ENCODE measurements around the gene LRRC4C. TPM values are rescaled to one million over a fixed set of nuclear protein-coding genes. Genes with fewer than 3 reads are reported as not detected.
A peak's percentile ranks its signal among the peaks of the same experiment; 100 is the strongest.

LRRC4C gene
- total and polyA plus RNA-seq, 4 experiments from 2014 or later, result not detected

DNA sequence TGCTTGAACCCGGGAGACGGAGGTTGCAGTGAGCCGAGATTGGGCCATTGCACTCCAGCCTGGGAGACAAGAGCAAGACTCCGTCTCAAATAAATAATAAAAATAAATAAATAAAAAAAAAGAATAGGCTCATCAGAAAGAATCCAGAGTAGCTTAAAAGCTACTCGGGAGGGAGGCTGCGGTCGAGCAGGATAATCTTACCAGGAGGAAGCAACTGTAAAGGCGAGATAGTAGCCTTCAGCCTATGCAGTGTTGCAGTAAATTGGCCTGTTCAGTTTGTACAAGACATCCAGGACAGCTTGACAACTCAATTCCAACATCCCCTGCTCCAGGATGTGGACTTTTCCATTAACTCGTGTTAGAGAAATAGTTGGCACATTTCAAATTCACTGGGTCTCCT lies 1164.7 kb downstream of the LRRC4C start:
- intact Hi-C loops (cut with micrococcal nuclease), result no loop called here
- H3K36me3 Mint-ChIP-seq, result no peaks in the 10 kb centered on the region
- H3K4me3 Mint-ChIP-seq, result no peak overlapping the region

GRCh38 chr11:40294349-40294735 lies 1165.1 kb downstream of the LRRC4C start:
- intact Hi-C loops (cut with micrococcal nuclease), result no loop called here
- ChIA-PET POLR2A (ENCODE audit: partially characterized antibody) (no interaction called here), CTCF (ENCODE audit: partially characterized antibody) (interaction anchor here (1.2 to 1.5 kb wide), 2 partner anchors 9 to 12 kb away, joined by 4 read pairs; no protein-coding TSS in a partner anchor)
- no peak overlapping the region for H3K4me3 ChIP-seq (ENCODE audit: low read length in 2 of 2)
- peaks cover 0 to 13% (median 5%) of the 10 kb centered on the region in 4 donors for H3K4me1 Mint-ChIP-seq
- H3K27ac ChIP-seq (ENCODE audit: low read depth, low read length), result no peak overlapping the region
- no peak overlapping the region for H3K27ac Mint-ChIP-seq
- no peaks in the 10 kb centered on the region for H3K27me3 ChIP-seq (ENCODE audit: insufficient read depth, low read length)
- no peak for DNase-seq
- H3K36me3 ChIP-seq (ENCODE audit: insufficient read depth, low read length), result no peaks in the 10 kb centered on the region
- H3K9me3 Mint-ChIP-seq, result peaks cover 0 to 14% (median 7%) of the 10 kb centered on the region in 8 donors
- peak overlapping the region in 3 of 8 donors; percentile 33 to 72 (median 64) for H3K4me3 Mint-ChIP-seq
- H3K27me3 Mint-ChIP-seq, result peaks cover 5 to 7% of the 10 kb centered on the region in 2 donors
- no peaks in the 10 kb centered on the region for H3K4me1 ChIP-seq (ENCODE audit: insufficient read depth, low read length)
- no peaks in the 10 kb centered on the region for H3K36me3 Mint-ChIP-seq
- no peaks in the 10 kb centered on the region for H3K9me3 ChIP-seq (ENCODE audit: control insufficient read depth in 1 of 2, low read length in 2 of 2)

More for the DNA sequence above, 1164.7 kb downstream of the LRRC4C start:
- H3K27me3 ChIP-seq (ENCODE audit: insufficient read depth, low read length), result no peaks in the 10 kb centered on the region
- no peaks in the 10 kb centered on the region for H3K36me3 ChIP-seq (ENCODE audit: insufficient read depth, low read length)
- Mint-ChIP-seq H3K27ac (no peak overlapping the region), H3K9me3 (peaks cover 0 to 14% (median 8%) of the 10 kb centered on the region in 8 donors), H3K27me3 (peaks cover 5 to 7% of the 10 kb centered on the region in 2 donors), H3K4me1 (peaks cover 0 to 13% (median 5%) of the 10 kb centered on the region in 4 donors)
- no peak overlapping the region for H3K27ac ChIP-seq (ENCODE audit: low read depth, low read length)
- no peaks in the 10 kb centered on the region for H3K4me1 ChIP-seq (ENCODE audit: insufficient read depth, low read length)
- no peak for DNase-seq
- H3K4me3 ChIP-seq (ENCODE audit: low read length in 2 of 2), result no peak overlapping the region
- POLR2A ChIA-PET (ENCODE audit: partially characterized antibody), result no interaction called here
- CTCF ChIA-PET (ENCODE audit: partially characterized antibody), result interaction anchor here (1.2 to 1.5 kb wide), 2 partner anchors 9 to 13 kb away, joined by 4 read pairs; no protein-coding TSS in a partner anchor
- no peaks in the 10 kb centered on the region for H3K9me3 ChIP-seq (ENCODE audit: control insufficient read depth in 1 of 2, low read length in 2 of 2)

DNA sequence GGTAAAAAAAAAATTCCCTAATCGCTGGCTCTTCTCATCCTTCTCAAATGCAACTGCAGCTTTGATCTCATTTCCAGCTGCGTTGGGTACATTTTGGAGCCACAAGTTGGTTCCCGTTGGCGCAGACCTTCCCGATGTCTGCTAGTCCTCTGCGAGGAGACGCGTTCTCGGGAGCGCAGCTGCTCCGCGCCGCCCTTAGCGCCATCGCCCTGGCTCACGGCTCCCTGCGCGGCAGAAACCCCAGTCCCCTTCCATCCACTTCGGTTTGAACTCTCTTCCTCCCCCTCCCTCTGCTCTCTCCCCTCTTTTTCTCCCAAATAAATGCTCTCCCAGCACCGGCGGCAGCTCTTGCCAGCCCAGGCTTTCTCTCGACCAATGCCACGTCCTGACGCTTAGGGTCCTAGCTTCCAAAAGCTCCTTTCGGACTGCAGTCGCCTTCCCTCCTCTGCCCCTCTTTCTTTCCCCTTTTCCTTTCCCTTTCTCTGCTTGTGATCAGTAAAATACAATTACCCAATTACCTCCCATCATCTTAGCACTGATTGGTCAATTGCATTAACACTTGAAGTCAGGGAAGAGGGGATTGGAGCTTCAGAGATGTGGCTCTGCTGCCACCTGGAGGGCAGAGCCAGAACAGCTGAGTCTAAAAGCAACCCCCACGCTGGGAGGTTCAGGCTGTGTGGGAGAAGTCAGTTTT lies 1165.7 kb downstream of the LRRC4C start:
- Mint-ChIP-seq H3K4me1 (peaks cover 0 to 13% (median 5%) of the 10 kb centered on the region in 4 donors), H3K27me3 (peaks cover 5 to 7% of the 10 kb centered on the region in 2 donors), H3K9me3 (peaks cover 0 to 14% (median 7%) of the 10 kb centered on the region in 8 donors), H3K4me3 (peak overlapping the region; percentile 27 to 77 (median 66)), H3K36me3 (no peaks in the 10 kb centered on the region), H3K27ac (no peak overlapping the region)
- peak in 2 of 5 donors; percentile 3 to 14 for DNase-seq
- Histone ChIP-seq H3K27ac (ENCODE audit: low read depth, low read length) (no peak overlapping the region), H3K27me3 (ENCODE audit: insufficient read depth, low read length) (no peaks in the 10 kb centered on the region), H3K4me3 (ENCODE audit: low read length in 2 of 2) (no peak overlapping the region), H3K9me3 (ENCODE audit: control insufficient read depth in 1 of 2, low read length in 2 of 2) (no peaks in the 10 kb centered on the region), H3K36me3 (ENCODE audit: insufficient read depth, low read length) (no peaks in the 10 kb centered on the region), H3K4me1 (ENCODE audit: insufficient read depth, low read length) (no peaks in the 10 kb centered on the region)
- intact Hi-C loops (cut with micrococcal nuclease), result no loop called here
- POLR2A ChIA-PET (ENCODE audit: partially characterized antibody), result no interaction called here
- CTCF ChIA-PET (ENCODE audit: partially characterized antibody), result interaction anchor here (1.2 to 1.5 kb wide), 2 partner anchors 10 to 12 kb away, joined by 4 read pairs; no protein-coding TSS in a partner anchor

GRCh38 chr11:40292721-40293508 lies 1166.5 kb downstream of the LRRC4C start:
- Mint-ChIP-seq H3K27ac (no peak overlapping the region), H3K4me1 (peaks cover 0 to 13% (median 5%) of the 10 kb centered on the region in 4 donors), H3K9me3 (peaks cover 0 to 14% (median 7%) of the 10 kb centered on the region in 8 donors), H3K4me3 (peak overlapping the region in 2 of 8 donors; percentile 69 to 72), H3K27me3 (peaks cover 5 to 7% of the 10 kb centered on the region in 2 donors), H3K36me3 (no peaks in the 10 kb centered on the region)
- DNase-seq, result peak in 1 of 5 donors; percentile 13
- POLR2A ChIA-PET (ENCODE audit: partially characterized antibody), result no interaction called here
- Histone ChIP-seq H3K27me3 (ENCODE audit: insufficient read depth, low read length) (no peaks in the 10 kb centered on the region), H3K36me3 (ENCODE audit: insufficient read depth, low read length) (no peaks in the 10 kb centered on the region), H3K4me1 (ENCODE audit: insufficient read depth, low read length) (no peaks in the 10 kb centered on the region), H3K4me3 (ENCODE audit: low read length in 2 of 2) (no peak overlapping the region), H3K27ac (ENCODE audit: low read depth, low read length) (no peak overlapping the region), H3K9me3 (ENCODE audit: control insufficient read depth in 1 of 2, low read length in 2 of 2) (no peaks in the 10 kb centered on the region)
- CTCF ChIA-PET (ENCODE audit: partially characterized antibody), result interaction anchor here (1.5 kb wide), 1 partner anchor 11 kb away, joined by 4 read pairs; no protein-coding TSS in a partner anchor
- intact Hi-C loops (cut with micrococcal nuclease), result no loop called here

GRCh38 chr11:40291741-40292140 lies 1167.7 kb downstream of the LRRC4C start:
- Mint-ChIP-seq H3K27me3 (peaks cover 5 to 7% of the 10 kb centered on the region in 2 donors), H3K36me3 (no peaks in the 10 kb centered on the region), H3K27ac (no peak overlapping the region), H3K9me3 (peaks cover 0 to 14% (median 8%) of the 10 kb centered on the region in 8 donors), H3K4me1 (peaks cover 0 to 13% (median 5%) of the 10 kb centered on the region in 4 donors), H3K4me3 (no peak overlapping the region)
- Histone ChIP-seq H3K4me3 (ENCODE audit: low read length in 2 of 2) (no peak overlapping the region), H3K27me3 (ENCODE audit: insufficient read depth, low read length) (no peaks in the 10 kb centered on the region), H3K9me3 (ENCODE audit: control insufficient read depth in 1 of 2, low read length in 2 of 2) (no peaks in the 10 kb centered on the region), H3K27ac (ENCODE audit: low read depth, low read length) (no peak overlapping the region), H3K36me3 (ENCODE audit: insufficient read depth, low read length) (no peaks in the 10 kb centered on the region), H3K4me1 (ENCODE audit: insufficient read depth, low read length) (no peaks in the 10 kb centered on the region)
- ChIA-PET POLR2A (ENCODE audit: partially characterized antibody) (no interaction called here), CTCF (ENCODE audit: partially characterized antibody) (no interaction called here)
- intact Hi-C loops (cut with micrococcal nuclease), result no loop called here
- no peak for DNase-seq

GRCh38 chr11:40291329-40291728 lies 1168.1 kb downstream of the LRRC4C start:
- CTCF ChIA-PET (ENCODE audit: partially characterized antibody), result no interaction called here
- no peak overlapping the region for H3K27ac Mint-ChIP-seq
- intact Hi-C loops (cut with micrococcal nuclease), result no loop called here

DNA sequence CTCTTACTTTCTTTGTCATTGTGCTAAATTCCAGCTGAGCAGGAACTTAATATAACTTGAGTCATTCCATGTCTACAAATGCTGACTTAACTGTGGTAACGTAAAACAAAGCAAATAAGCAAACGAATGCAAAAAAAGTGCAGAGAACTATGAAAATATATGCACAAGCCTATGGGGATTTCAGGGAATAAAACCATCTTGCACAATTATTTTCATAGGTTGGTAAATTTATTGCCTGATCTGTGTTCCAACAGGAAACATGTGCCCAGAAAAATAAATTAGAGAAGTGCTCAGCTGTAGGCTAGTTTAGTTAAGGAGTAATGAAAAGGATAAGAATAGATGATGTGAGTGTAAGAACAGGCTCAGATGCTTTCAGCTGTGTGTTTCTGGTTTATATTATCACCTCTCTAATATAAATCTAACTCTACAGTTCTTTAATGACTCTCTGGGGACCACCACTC lies 1169.3 kb downstream of the LRRC4C start:
- no peaks in the 10 kb centered on the region for H3K4me1 ChIP-seq (ENCODE audit: insufficient read depth, low read length)
- no peak overlapping the region for H3K27ac Mint-ChIP-seq

More at GRCh38 chr11:40291329-40291728, 1168.1 kb downstream of the LRRC4C start:
- Mint-ChIP-seq H3K27me3 (peaks cover 5 to 7% of the 10 kb centered on the region in 2 donors), H3K36me3 (no peaks in the 10 kb centered on the region), H3K9me3 (peaks cover 0 to 14% (median 8%) of the 10 kb centered on the region in 8 donors), H3K4me3 (no peak overlapping the region), H3K4me1 (peaks cover 0 to 13% (median 5%) of the 10 kb centered on the region in 4 donors)
- POLR2A ChIA-PET (ENCODE audit: partially characterized antibody), result no interaction called here
- Histone ChIP-seq H3K27ac (ENCODE audit: low read depth, low read length) (no peak overlapping the region), H3K27me3 (ENCODE audit: insufficient read depth, low read length) (no peaks in the 10 kb centered on the region), H3K36me3 (ENCODE audit: insufficient read depth, low read length) (no peaks in the 10 kb centered on the region), H3K9me3 (ENCODE audit: control insufficient read depth in 1 of 2, low read length in 2 of 2) (no peaks in the 10 kb centered on the region), H3K4me1 (ENCODE audit: insufficient read depth, low read length) (no peaks in the 10 kb centered on the region), H3K4me3 (ENCODE audit: low read length in 2 of 2) (no peak overlapping the region)
- DNase-seq, result no peak

More for the DNA sequence above, 1169.3 kb downstream of the LRRC4C start:
- H3K36me3 ChIP-seq (ENCODE audit: insufficient read depth, low read length), result no peaks in the 10 kb centered on the region
- Mint-ChIP-seq H3K27me3 (peaks cover 5 to 7% of the 10 kb centered on the region in 2 donors), H3K4me3 (no peak overlapping the region), H3K9me3 (peaks cover 0 to 14% (median 6%) of the 10 kb centered on the region in 8 donors), H3K36me3 (no peaks in the 10 kb centered on the region), H3K4me1 (peaks cover 0 to 13% (median 5%) of the 10 kb centered on the region in 4 donors)
- no peaks in the 10 kb centered on the region for H3K27me3 ChIP-seq (ENCODE audit: insufficient read depth, low read length)
- intact Hi-C loops (cut with micrococcal nuclease), result no loop called here
- H3K27ac ChIP-seq (ENCODE audit: low read depth, low read length), result no peak overlapping the region
- no peak for DNase-seq
- H3K9me3 ChIP-seq (ENCODE audit: control insufficient read depth in 1 of 2, low read length in 2 of 2), result no peaks in the 10 kb centered on the region
- ChIA-PET POLR2A (ENCODE audit: partially characterized antibody) (no interaction called here), CTCF (ENCODE audit: partially characterized antibody) (no interaction called here)
- no peak overlapping the region for H3K4me3 ChIP-seq (ENCODE audit: low read length in 2 of 2)
